ENCODE data around the gene ZNF200.
"Not testable (repeated sequence)": the region's sequence is repeated elsewhere in the genome, so short reads cannot be mapped to it uniquely, and the experiment has no call there.

ZNF200 gene

GRCh38 chr16:3202903-3203539, 31.9 kb downstream of the ZNF200 start:
- Histone ChIP-seq H3K4me3 (no peak overlapping the region), H4K20me1 (no peaks in the 10 kb centered on the region), H3K4me2 (no peak overlapping the region), H3K9ac (no peak overlapping the region), H3K36me3 (no peaks in the 10 kb centered on the region), H3K27ac (no peak overlapping the region), H3K9me3 (peaks cover 43% of the 10 kb centered on the region), H3K27me3 (peaks cover 7% of the 10 kb centered on the region; the same call in 1 of the 2 replicates), H3K4me1 (no peaks in the 10 kb centered on the region)
- no peak for TF ChIP-seq Cebpa-rat (IDR thresholded peaks at IDR 0.05)

- H3K4me2 ChIP-seq, result no peak overlapping the region
- no peak overlapping the region for H3K27ac ChIP-seq
- no peak overlapping the region for H3K9ac ChIP-seq
- TF ChIP-seq Cebpa-rat (IDR thresholded peaks at IDR 0.05), result no peak
- H3K27me3 ChIP-seq, result peaks cover 22% of the 10 kb centered on the region; the same call in 1 of the 2 replicates
- no peaks in the 10 kb centered on the region for H3K36me3 ChIP-seq
- no peak overlapping the region for H3K4me3 ChIP-seq
- H4K20me1 ChIP-seq, result no peaks in the 10 kb centered on the region
- peaks cover 5% of the 10 kb centered on the region for H3K9me3 ChIP-seq
- H3K4me1 ChIP-seq, result no peaks in the 10 kb centered on the region
Observed at GRCh38 chr16:3198334-3199072, 36.5 kb downstream of the ZNF200 start.

GRCh38 chr16:3197694-3198333, 37.1 kb downstream of the ZNF200 start:
- H4K20me1 ChIP-seq, H3K36me3 ChIP-seq, H3K4me3 ChIP-seq, H3K4me1 ChIP-seq, H3K9ac ChIP-seq, H3K27ac ChIP-seq, H3K4me2 ChIP-seq: not testable (repeated sequence)
- H3K27me3 ChIP-seq, result peaks cover 22% of the 10 kb centered on the region; the same call in 1 of the 2 replicates
- peaks cover 12% of the 10 kb centered on the region for H3K9me3 ChIP-seq

- Histone ChIP-seq H3K27ac (no peak overlapping the region), H3K4me1 (no peaks in the 10 kb centered on the region), H4K20me1 (no peaks in the 10 kb centered on the region), H3K4me2 (no peak overlapping the region), H3K9me3 (peaks cover 31% of the 10 kb centered on the region), H3K36me3 (no peaks in the 10 kb centered on the region), H3K9ac (no peak overlapping the region), H3K27me3 (peaks cover 31% of the 10 kb centered on the region), H3K4me3 (no peak overlapping the region)
- no peak for TF ChIP-seq Cebpa-rat (IDR thresholded peaks at IDR 0.05)
Observed at GRCh38 chr16:3195975-3196374, 39.0 kb downstream of the ZNF200 start.

GRCh38 chr16:3194792-3195191, 40.2 kb downstream of the ZNF200 start:
- H3K4me1 ChIP-seq, result no peaks in the 10 kb centered on the region
- no peak overlapping the region for H3K27ac ChIP-seq
- no peaks in the 10 kb centered on the region for H3K36me3 ChIP-seq
- H3K4me2 ChIP-seq, result no peak overlapping the region
- no peak overlapping the region for H3K9ac ChIP-seq
- TF ChIP-seq Cebpa-rat (IDR thresholded peaks at IDR 0.05), result no peak
- no peak overlapping the region for H3K4me3 ChIP-seq
- H3K27me3 ChIP-seq, result peaks cover 43% of the 10 kb centered on the region
- H3K9me3 ChIP-seq, result peaks cover 42% of the 10 kb centered on the region
- no peaks in the 10 kb centered on the region for H4K20me1 ChIP-seq

GRCh38 chr16:3193221-3194212, 41.4 kb downstream of the ZNF200 start:
- Histone ChIP-seq H3K9me3 (peaks cover 55% of the 10 kb centered on the region), H4K20me1 (no peaks in the 10 kb centered on the region), H3K9ac (no peak overlapping the region), H3K4me2 (no peak overlapping the region), H3K27ac (no peak overlapping the region), H3K27me3 (peaks cover 54% of the 10 kb centered on the region), H3K4me1 (no peaks in the 10 kb centered on the region), H3K4me3 (no peak overlapping the region), H3K36me3 (no peaks in the 10 kb centered on the region)
- TF ChIP-seq Cebpa-rat (IDR thresholded peaks at IDR 0.05), result no peak

- Histone ChIP-seq H3K9ac (no peak overlapping the region), H3K27ac (no peak overlapping the region), H3K4me1 (no peaks in the 10 kb centered on the region), H4K20me1 (no peaks in the 10 kb centered on the region), H3K27me3 (peaks cover 57% of the 10 kb centered on the region), H3K4me2 (no peak overlapping the region), H3K4me3 (no peak overlapping the region), H3K9me3 (peaks cover 65% of the 10 kb centered on the region), H3K36me3 (no peaks in the 10 kb centered on the region)
- TF ChIP-seq Cebpa-rat (IDR thresholded peaks at IDR 0.05), result no peak
Observed at GRCh38 chr16:3192476-3193019, 42.4 kb downstream of the ZNF200 start.

- Histone ChIP-seq H3K36me3 (no peaks in the 10 kb centered on the region), H3K4me3 (no peak overlapping the region), H3K4me1 (no peaks in the 10 kb centered on the region), H3K27ac (no peak overlapping the region), H4K20me1 (no peaks in the 10 kb centered on the region), H3K4me2 (no peak overlapping the region), H3K27me3 (peaks cover 62% of the 10 kb centered on the region), H3K9ac (no peak overlapping the region), H3K9me3 (peaks cover 78% of the 10 kb centered on the region)
- no peak for TF ChIP-seq Cebpa-rat (IDR thresholded peaks at IDR 0.05)
Observed at GRCh38 chr16:3190949-3191353, 44.0 kb downstream of the ZNF200 start.

GRCh38 chr16:3189869-3190268, 45.1 kb downstream of the ZNF200 start:
- Histone ChIP-seq H3K9ac (no peak overlapping the region), H3K27ac (no peak overlapping the region)

More at GRCh38 chr16:3189869-3190268, 45.1 kb downstream of the ZNF200 start:
- Histone ChIP-seq H3K4me3 (no peak overlapping the region; the same call in 1 of the 2 replicates), H3K36me3 (no peaks in the 10 kb centered on the region), H3K4me1 (no peaks in the 10 kb centered on the region), H4K20me1 (no peaks in the 10 kb centered on the region), H3K9me3 (peaks cover 82% of the 10 kb centered on the region), H3K4me2 (no peak overlapping the region), H3K27me3 (peaks cover 69% of the 10 kb centered on the region)
- no peak for TF ChIP-seq Cebpa-rat (IDR thresholded peaks at IDR 0.05)

All from BLaER1 (cell line).